Endothelial cell of umbilical vein (primary cell): ENCODE data around the gene BRK1. TPM values are rescaled to one million over a fixed set of nuclear protein-coding genes. Genes with fewer than 3 reads are reported as not detected.

ENCODE experiments used
- BruUV-seq: library from RNA; stranded (reverse); fragments of 400-500 nt; replicated peaks from 2 replicates; lab custom pipeline; 2021; lab: Mats Ljungman, UMichigan
- CTCF ChIA-PET: fragments of 300-600, 350-600 bp; sonication (Branson Sonifier 250); formaldehyde crosslinking; loops from one replicate; lab custom pipeline; 2021; ENCODE audit warnings: antibody characterized with exemption, inconsistent platforms; lab: Charles Lee
- POLR2A ChIA-PET: fragments of 300-600, 350-600 bp; sonication (Branson Sonifier 250); formaldehyde crosslinking; loops from one replicate; lab custom pipeline; 2021; ENCODE audit warnings: antibody characterized with exemption, inconsistent platforms; lab: Charles Lee
- DNase-seq: peaks from one replicate; pipeline ENCODE4 v3.0.0-alpha.2; 2011; ENCODE audit warnings: low read depth, low spot score
- FAIRE-seq: peaks from 2 replicates; lab custom pipeline; 2011; peaks lifted over from hg19 to GRCh38; lab: Jason Lieb, UNC
- H2AFZ ChIP-seq: 2 replicates; pipeline ENCODE4 v1.6.0; 2012; ENCODE audit warnings: low read depth, low read length, control low read depth, inconsistent platforms
- H3K27ac ChIP-seq: 2 replicates; pipeline ENCODE4 v1.5.1; 2011; ENCODE audit warnings: low read depth, mild to moderate bottlenecking, control low read depth, low read length, moderate library complexity; ENCODE audit not compliant: insufficient read depth
- H3K27me3 ChIP-seq, 2 experiments: 2 replicates each; pipeline versions ENCODE4 v1.6.0 to v1.6.1; 2011; ENCODE audit warnings: low read length in 2 of 2, mixed read lengths in 1 of 2; ENCODE audit not compliant: control insufficient read depth in 2 of 2, insufficient read depth in 2 of 2
- H3K36me3 ChIP-seq, 2 experiments: 2 replicates in 1 of 2; 3 replicates in 1 of 2; pipeline ENCODE4 v1.5.1; 2011; ENCODE audit warnings: low read length in 2 of 2, mild to moderate bottlenecking in 1 of 2, moderate library complexity in 1 of 2; ENCODE audit not compliant: control insufficient read depth in 2 of 2, insufficient read depth in 2 of 2; ENCODE audit errors: extremely low read depth in 1 of 2
- H3K4me1 ChIP-seq: 3 replicates; pipeline ENCODE4 v1.5.1; 2011; ENCODE audit warnings: mild to moderate bottlenecking, low read length; ENCODE audit not compliant: control insufficient read depth, insufficient read depth; ENCODE audit errors: extremely low read depth
- H3K4me2 ChIP-seq: 2 replicates; pipeline ENCODE4 v1.6.1; 2011; ENCODE audit warnings: low read length, control low read depth, mixed read lengths; ENCODE audit not compliant: insufficient read depth
- H3K4me3 ChIP-seq, 3 experiments: fragments of 200-600 bp in 1 of 3; sonication (generic), shearing (Covaris generic) in 1 of 3; replicated peaks in 1 of 3; 2 replicates each; pipeline ENCODE4 v1.5.1; 2011 to 2016; ENCODE audit warnings: control low read depth in 3 of 3, low read length in 3 of 3, mild to moderate bottlenecking in 2 of 3, inconsistent platforms in 1 of 3, low read depth in 1 of 3, moderate library complexity in 1 of 3; ENCODE audit not compliant: insufficient read depth in 1 of 3
- H3K79me2 ChIP-seq: 2 replicates; pipeline ENCODE4 v1.6.0; 2012; ENCODE audit warnings: low read length, inconsistent platforms; ENCODE audit not compliant: control insufficient read depth, insufficient read depth
- H3K9ac ChIP-seq: replicated peaks from 2 replicates; pipeline ENCODE3; 2011; ENCODE audit warnings: low read length, control low read depth; ENCODE audit not compliant: insufficient read depth; ENCODE audit errors: extremely low read depth
- H3K9me1 ChIP-seq: replicated peaks from 3 replicates; pipeline ENCODE4 v1.6.0; 2011; ENCODE audit warnings: mild to moderate bottlenecking, low read length; ENCODE audit not compliant: control insufficient read depth, insufficient read depth; ENCODE audit errors: extremely low read depth
- H3K9me3 ChIP-seq: replicated peaks from 2 replicates; pipeline ENCODE4 v1.5.1; 2012; ENCODE audit warnings: low read length, inconsistent platforms; ENCODE audit not compliant: control insufficient read depth, insufficient read depth
- H4K20me1 ChIP-seq: replicated peaks from 2 replicates; pipeline ENCODE3; 2011; ENCODE audit warnings: mild to moderate bottlenecking, low read length; ENCODE audit not compliant: control insufficient read depth, insufficient read depth; ENCODE audit errors: extremely low read depth
- CTCF ChIP-seq, 2 donors: IDR thresholded peaks; 1 replicate in 1 of 2; 2 replicates in 1 of 2; pipeline ENCODE4 v1.5.1; 2011; ENCODE audit warnings: low read length in 2 of 2, mild to moderate bottlenecking in 2 of 2, moderate library complexity in 2 of 2, control low read depth in 1 of 2, inconsistent platforms in 1 of 2, low read depth in 1 of 2; ENCODE audit not compliant: insufficient read depth in 1 of 2; ENCODE audit errors: extremely low read depth in 1 of 2
- EZH2 ChIP-seq: IDR thresholded peaks from 2 replicates; pipeline ENCODE4 v1.6.1; 2012; ENCODE audit warnings: borderline replicate concordance, low read depth, mild to moderate bottlenecking, moderate library complexity, low read length, inconsistent platforms; ENCODE audit not compliant: severe bottlenecking
- FOS ChIP-seq: IDR thresholded peaks from 2 replicates; pipeline ENCODE4 v1.6.1; 2011; ENCODE audit warnings: mild to moderate bottlenecking, low read length, moderate library complexity, borderline replicate concordance; ENCODE audit not compliant: insufficient read depth
- GATA2 ChIP-seq: IDR thresholded peaks from 2 replicates; pipeline ENCODE4 v1.7.0; 2011; ENCODE audit warnings: low read depth, mild to moderate bottlenecking, moderate library complexity, mixed read lengths, low read length; ENCODE audit not compliant: insufficient read length, insufficient read depth
- JUN ChIP-seq: IDR thresholded peaks from 2 replicates; pipeline ENCODE4 v1.6.1; 2011; ENCODE audit warnings: borderline replicate concordance, low read depth; ENCODE audit not compliant: insufficient read length, insufficient read depth
- MAX ChIP-seq: IDR thresholded peaks from 2 replicates; pipeline ENCODE4 v1.6.1; 2011; ENCODE audit not compliant: insufficient read depth, insufficient read length
- dilution Hi-C: fragments of 300-500 bp; cut with MboI; formaldehyde crosslinking; loops from one replicate; pipeline ENCODE4 v1.15.0; 2019; ENCODE audit warnings: low sequenced_read_pairs; ENCODE audit not compliant: extremely low pct_ligation_motif_present
- intact Hi-C: fragments of 100-400 bp; cut with micrococcal nuclease; formaldehyde crosslinking; loops from one replicate; pipeline ENCODE4 v1.10.0; 2022
- polyA plus RNA-seq, 4 experiments: library from polyadenylated mRNA; depleted of rRNA in 3 of 4; stranded (reverse) in 3 of 4; unstranded in 1 of 4; fragments of >200 nt; gene quantifications; 2 replicates each; pipeline versions ENCODE4 v1.2.1 to v1.2.3, GENCODE V29; 2011 to 2012; ENCODE audit warnings: missing spikeins in 1 of 4
- total RNA-seq: library from RNA; stranded (reverse); gene quantifications from 2 replicates; pipeline ENCODE4 v1.2.3, GENCODE V29; 2021

Gene BRK1
- total and polyA plus RNA-seq, 2 donors (not counting 3 experiments of a cell fraction or from before 2014, with no cell fraction given): 123 to 144 TPM

GRCh38 chr3:10170915-10171478 is 55.5 kb downstream of the BRK1 start:
- no peak overlapping the region for H3K4me3 ChIP-seq
- H3K4me1 ChIP-seq: peaks cover 14% of the 10 kb centered on the region
- no peak overlapping the region for H3K4me2 ChIP-seq
- H3K9me1 ChIP-seq: no peaks in the 10 kb centered on the region
- no peak for FAIRE-seq
- H3K27me3 ChIP-seq: no peaks in the 10 kb centered on the region
- BruUV-seq: no TSS peak
- H3K9me3 ChIP-seq: no peaks in the 10 kb centered on the region
- no peak for DNase-seq
- dilution Hi-C loops: no loop called here
- H3K36me3 ChIP-seq: no peaks in the 10 kb centered on the region
- no peaks in the 10 kb centered on the region for H3K79me2 ChIP-seq
- ChIA-PET CTCF (interaction anchor here (0.8 kb wide), 1 partner anchor 20 kb away, joined by 3 read pairs; no protein-coding TSS in a partner anchor), POLR2A (no interaction called here)
- intact Hi-C loops: loop anchor here (5.0 kb wide), 1 partner anchor 36 kb away; no protein-coding TSS in a partner anchor
- H3K27ac ChIP-seq: no peak overlapping the region
- TF ChIP-seq MAX (no peak), EZH2 (no peak)
- no peak overlapping the region for H3K9ac ChIP-seq
- H4K20me1 ChIP-seq: no peaks in the 10 kb centered on the region
- no peak overlapping the region for H2AFZ ChIP-seq

- CTCF ChIA-PET: interaction anchor here (1.2 to 2.4 kb wide), 5 partner anchors 8 to 98 kb away, joined by 3 to 15 read pairs (median 6); partner anchors contain the start of gene IRAK2
- H3K36me3 ChIP-seq: no peaks in the 10 kb centered on the region
- no peak for DNase-seq
- TSS peak; percentile 96 for BruUV-seq
- H2AFZ ChIP-seq: no peak overlapping the region
- H3K79me2 ChIP-seq: no peaks in the 10 kb centered on the region
- no peaks in the 10 kb centered on the region for H3K9me3 ChIP-seq
- peak overlapping the region; percentile 84 for H3K27ac ChIP-seq
- intact Hi-C loops: loop anchor here (5.0 kb wide), 1 partner anchor 34 kb away; no protein-coding TSS in a partner anchor
- POLR2A ChIA-PET: interaction anchor here (1.1 kb wide), 1 partner anchor 19 kb away, joined by 4 read pairs; no protein-coding TSS in a partner anchor
- peak; percentile 18 for FAIRE-seq
- no peaks in the 10 kb centered on the region for H4K20me1 ChIP-seq
- no peaks in the 10 kb centered on the region for H3K27me3 ChIP-seq
- no peaks in the 10 kb centered on the region for H3K9me1 ChIP-seq
- H3K4me2 ChIP-seq: peak overlapping the region; percentile 35
- H3K9ac ChIP-seq: peak overlapping the region; percentile 33
- dilution Hi-C loops: no loop called here
- peaks cover 14% of the 10 kb centered on the region for H3K4me1 ChIP-seq
- TF ChIP-seq GATA2 (peak; percentile 56), JUN (peak; percentile 30), MAX (no peak), FOS (no peak), CTCF (IDR thresholded peaks at IDR 0.05; ENCODE audit: extremely low read depth in 1 of 2, insufficient read depth in 1 of 2, low read depth in 1 of 2, low read length in 2 of 2) (no peak), EZH2 (no peak)
- H3K4me3 ChIP-seq: no peak overlapping the region
Measured at GRCh38 chr3:10173095-10173925, 57.8 kb downstream of the BRK1 start.
